ENCODE data around the gene DNAJA4. TPM values are rescaled to one million over a fixed set of nuclear protein-coding genes. Genes with fewer than 3 reads are reported as not detected.

The DNAJA4 gene
- total RNA-seq, 1 experiment from 2014 or later: 1.3 TPM

GRCh38 chr15:78307976-78308375 lies 43.6 kb downstream of the DNAJA4 start:
- peak; percentile 14; the same call in 1 of the 2 replicates for ATAC-seq
- TF ChIP-seq EZH2 (IDR thresholded peaks at IDR 0.05; ENCODE audit: low read length, unreplicated experiment) (no peak), CTCF (conservative IDR thresholded peaks at IDR 0.05; ENCODE audit: low read depth, low read length) (no peak), EZH2phosphoT487 (IDR thresholded peaks at IDR 0.05; ENCODE audit: borderline replicate concordance, low read length) (no peak)
- Histone ChIP-seq H3K9me3 (ENCODE audit: low read length) (no peaks in the 10 kb centered on the region), H3K36me3 (ENCODE audit: low read depth, low read length) (no peaks in the 10 kb centered on the region), H3K79me2 (ENCODE audit: low read length) (no peaks in the 10 kb centered on the region), H3K27ac (ENCODE audit: low read length) (no peak overlapping the region), H3K4me3 (ENCODE audit: low read length) (peak overlapping the region; percentile 17; the same call in 1 of the 2 replicates), H3K4me2 (ENCODE audit: low read length) (peak overlapping the region; percentile 49; the same call in 1 of the 2 replicates), H3F3A (ENCODE audit: low read length, unreplicated experiment) (no peaks in the 10 kb centered on the region), H4K20me1 (ENCODE audit: low read length) (no peaks in the 10 kb centered on the region), H3K9ac (ENCODE audit: low read length) (no peak overlapping the region), H3K27me3 (ENCODE audit: low read length) (no peaks in the 10 kb centered on the region), H2AFZ (ENCODE audit: low read length) (peak overlapping the region; percentile 73), H3K9me2 (replicated peaks; ENCODE audit: low read length) (no peaks in the 10 kb centered on the region), H3K4me1 (ENCODE audit: insufficient read depth, low read length) (peaks cover 2% of the 10 kb centered on the region)
- no TSS peak for BruUV-seq (replicated peaks)
- POLR2A ChIA-PET (ENCODE audit: unreplicated experiment): no interaction called here
- CTCF ChIA-PET: interaction anchor here (1.2 kb wide), 1 partner anchor 115 kb away, joined by 3 read pairs; no protein-coding TSS in a partner anchor
- intact Hi-C loops (cut with micrococcal nuclease): loop anchor here (1.0 to 2.0 kb wide), 3 partner anchors 107 to 174 kb away; no protein-coding TSS in a partner anchor
- DNase-seq: no peak

GRCh38 chr15:78308422-78309032 lies 44.2 kb downstream of the DNAJA4 start:
- no TSS peak for BruUV-seq (replicated peaks)
- no peak overlapping the region for H3K27ac ChIP-seq (ENCODE audit: low read length)
- no peaks in the 10 kb centered on the region for H3K36me3 ChIP-seq (ENCODE audit: low read depth, low read length)
- no peaks in the 10 kb centered on the region for H3K27me3 ChIP-seq (ENCODE audit: low read length)
- H2AFZ ChIP-seq (ENCODE audit: low read length): peak overlapping the region; percentile 73
- no peaks in the 10 kb centered on the region for H3F3A ChIP-seq (ENCODE audit: low read length, unreplicated experiment)
- intact Hi-C loops (cut with micrococcal nuclease): loop anchor here (1.0 to 2.0 kb wide), 3 partner anchors 107 to 174 kb away; no protein-coding TSS in a partner anchor
- DNase-seq (peak; percentile 79), ATAC-seq (peak; percentile 88)
- H3K4me1 ChIP-seq (ENCODE audit: insufficient read depth, low read length): no peaks in the 10 kb centered on the region
- H3K79me2 ChIP-seq (ENCODE audit: low read length): no peaks in the 10 kb centered on the region
- H3K4me3 ChIP-seq (ENCODE audit: low read length): peak overlapping the region; percentile 17; the same call in 1 of the 2 replicates
- no peaks in the 10 kb centered on the region for H3K9me2 ChIP-seq (replicated peaks; ENCODE audit: low read length)
- ChIA-PET CTCF (interaction anchor here (0.6 to 1.2 kb wide), 3 partner anchors 107 to 192 kb away, joined by 3 to 7 read pairs (median 4); no protein-coding TSS in a partner anchor), POLR2A (ENCODE audit: unreplicated experiment) (no interaction called here)
- H4K20me1 ChIP-seq (ENCODE audit: low read length): no peaks in the 10 kb centered on the region
- no peak for TF ChIP-seq EZH2 (IDR thresholded peaks at IDR 0.05; ENCODE audit: low read length, unreplicated experiment)
- TF ChIP-seq CTCF (conservative IDR thresholded peaks at IDR 0.05; ENCODE audit: low read depth, low read length): peak; percentile 94
- H3K9me3 ChIP-seq (ENCODE audit: low read length): no peaks in the 10 kb centered on the region
- H3K4me2 ChIP-seq (ENCODE audit: low read length): peak overlapping the region; percentile 49; the same call in 1 of the 2 replicates
- H3K9ac ChIP-seq (ENCODE audit: low read length): no peak overlapping the region

- Histone ChIP-seq H3K27ac (ENCODE audit: low read length) (no peak overlapping the region), H3K79me2 (ENCODE audit: low read length) (no peaks in the 10 kb centered on the region), H3K9me2 (replicated peaks; ENCODE audit: low read length) (no peaks in the 10 kb centered on the region), H3K4me2 (ENCODE audit: low read length) (no peak overlapping the region), H3K36me3 (ENCODE audit: low read depth, low read length) (no peaks in the 10 kb centered on the region), H3K4me1 (ENCODE audit: insufficient read depth, low read length) (no peaks in the 10 kb centered on the region), H3K27me3 (ENCODE audit: low read length) (no peaks in the 10 kb centered on the region), H4K20me1 (ENCODE audit: low read length) (no peaks in the 10 kb centered on the region), H2AFZ (ENCODE audit: low read length) (no peak overlapping the region), H3K9me3 (ENCODE audit: low read length) (no peaks in the 10 kb centered on the region), H3F3A (ENCODE audit: low read length, unreplicated experiment) (no peaks in the 10 kb centered on the region), H3K9ac (ENCODE audit: low read length) (no peak overlapping the region), H3K4me3 (ENCODE audit: low read length) (no peak overlapping the region)
- DNase-seq (no peak), ATAC-seq (no peak)
- ChIA-PET POLR2A (ENCODE audit: unreplicated experiment) (no interaction called here), CTCF (interaction anchor here (1.6 kb wide), 1 partner anchor 104 kb away, joined by 3 read pairs; no protein-coding TSS in a partner anchor)
- intact Hi-C loops (cut with micrococcal nuclease): no loop called here
- TF ChIP-seq CTCF (conservative IDR thresholded peaks at IDR 0.05; ENCODE audit: low read depth, low read length) (no peak), EZH2phosphoT487 (IDR thresholded peaks at IDR 0.05; ENCODE audit: borderline replicate concordance, low read length) (no peak), EZH2 (IDR thresholded peaks at IDR 0.05; ENCODE audit: low read length, unreplicated experiment) (no peak)
- BruUV-seq (replicated peaks): no TSS peak
Observed at GRCh38 chr15:78311292-78311691, 46.9 kb downstream of the DNAJA4 start.
